OCI-LY1 (cell line): ENCODE measurements around the gene TRPM1.

Source experiments
- H2AFZ ChIP-seq: fragments of 200-600 bp; sonication (generic), shearing (Covaris generic); 2 replicates; pipeline ENCODE4 v1.6.0; 2014; ENCODE audit warnings: antibody characterized with exemption, mild to moderate bottlenecking, low read length
- H3F3A ChIP-seq: fragments of 200-600 bp; sonication (generic), shearing (Covaris generic); 2 replicates; pipeline ENCODE4 v1.6.0; 2014; ENCODE audit warnings: mild to moderate bottlenecking, antibody characterized with exemption, low read length, moderate library complexity; ENCODE audit not compliant: insufficient read depth
- H3K27ac ChIP-seq: fragments of 200-600 bp; sonication (generic); 2 replicates; pipeline ENCODE4 v1.5.1; 2014; ENCODE audit warnings: low read length, mixed run types, mild to moderate bottlenecking, low read depth; ENCODE audit not compliant: poor library complexity, severe bottlenecking
- H3K27me3 ChIP-seq: fragments of 200-600 bp; sonication (generic); 2 replicates; pipeline ENCODE4 v1.6.0; 2014; ENCODE audit warnings: antibody characterized with exemption, mild to moderate bottlenecking, low read length, moderate library complexity; ENCODE audit not compliant: insufficient read depth
- H3K36me3 ChIP-seq: fragments of 200-600 bp; sonication (generic); 2 replicates; pipeline ENCODE4 v1.6.1; 2014; ENCODE audit warnings: mild to moderate bottlenecking, antibody characterized with exemption, low read length, moderate library complexity, mixed read lengths; ENCODE audit not compliant: insufficient read depth
- H3K4me1 ChIP-seq: fragments of 200-600 bp; sonication (generic); 2 replicates; pipeline ENCODE4 v1.5.1; 2014; ENCODE audit warnings: mild to moderate bottlenecking, low read length, moderate library complexity; ENCODE audit not compliant: insufficient read depth, severe bottlenecking
- H3K4me2 ChIP-seq: fragments of 200-600 bp; sonication (generic), shearing (Covaris generic); 2 replicates; pipeline ENCODE4 v1.6.1; 2014; ENCODE audit warnings: low read length
- H3K4me3 ChIP-seq: fragments of 200-600 bp; sonication (generic); 2 replicates; pipeline ENCODE4 v1.5.1; 2014; ENCODE audit warnings: low read length, low read depth, mild to moderate bottlenecking, mixed read lengths; ENCODE audit not compliant: poor library complexity, severe bottlenecking
- H3K79me2 ChIP-seq: fragments of 200-600 bp; shearing (Covaris generic); 2 replicates; pipeline ENCODE4 v1.6.1; 2016; ENCODE audit warnings: mixed run types, low read length, mixed read lengths; ENCODE audit not compliant: insufficient read depth
- H3K9ac ChIP-seq: fragments of 200-600 bp; sonication (generic), shearing (Covaris generic); 2 replicates; pipeline ENCODE4 v1.6.1; 2014; ENCODE audit warnings: mild to moderate bottlenecking, low read length, mixed read lengths
- H3K9me2 ChIP-seq: fragments of 200-600 bp; sonication (generic), shearing (Covaris generic); 2 replicates; pipeline ENCODE4 v1.6.1; 2014; ENCODE audit warnings: low read depth, mild to moderate bottlenecking, low read length, mixed read lengths
- H3K9me3 ChIP-seq: fragments of 200-600 bp; shearing (Covaris generic); 2 replicates; pipeline ENCODE4 v1.6.1; 2014; ENCODE audit warnings: low read length, mixed read lengths
- H4K20me1 ChIP-seq: fragments of 200-600 bp; sonication (generic), shearing (Covaris generic); 2 replicates; pipeline ENCODE4 v1.6.0; 2016; ENCODE audit warnings: mild to moderate bottlenecking, low read length; ENCODE audit not compliant: insufficient read depth
- EZH2 ChIP-seq: fragments of 200-600 bp; sonication (generic), shearing (Covaris generic); IDR thresholded peaks from 2 replicates; pipeline ENCODE4 v1.8.0; 2017; ENCODE audit warnings: borderline replicate concordance, mixed run types, mild to moderate bottlenecking, antibody characterized with exemption, low read length, moderate library complexity, mixed read lengths
- TF ChIP-seq, protein P1 (sequence below): fragments of 200-600 bp; sonication (generic), shearing (Covaris generic); IDR thresholded peaks from 2 replicates; pipeline ENCODE4 v1.5.1; 2017; ENCODE audit warnings: mild to moderate bottlenecking, antibody characterized with exemption, low read length, moderate library complexity, mixed read lengths

TRPM1 gene

DNA sequence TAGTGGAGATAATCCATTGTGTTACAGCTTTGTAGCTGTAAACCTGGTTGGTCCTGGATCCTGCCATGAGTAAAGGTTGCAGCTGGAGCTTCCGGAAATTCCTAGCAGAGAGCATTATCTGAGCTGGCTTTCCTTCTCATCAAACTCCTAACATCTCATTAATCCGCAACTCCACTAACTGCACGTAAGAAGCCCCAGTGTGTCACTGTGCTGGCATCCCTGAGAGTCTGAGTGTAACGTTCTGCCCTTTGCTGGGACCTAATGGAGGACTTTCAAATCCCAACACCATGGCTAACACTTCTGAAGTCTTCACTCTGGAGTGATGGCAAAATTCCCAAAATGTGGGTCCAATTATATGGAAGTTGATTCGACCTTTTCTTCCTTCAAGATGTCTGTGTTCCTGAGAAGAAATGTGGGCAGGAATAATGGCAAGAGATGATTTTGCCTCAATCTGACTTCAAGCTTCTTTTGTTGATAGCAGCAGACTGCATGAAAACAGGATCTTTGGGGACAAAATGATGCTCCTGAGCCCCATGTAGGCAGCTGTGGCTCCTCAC, 9.6 kb upstream of the TRPM1 start:
- Histone ChIP-seq H3K79me2 (no peaks in the 10 kb centered on the region), H3K36me3 (no peaks in the 10 kb centered on the region), H4K20me1 (no peaks in the 10 kb centered on the region), H3K9ac (no peak overlapping the region), H3F3A (no peaks in the 10 kb centered on the region), H3K4me1 (no peaks in the 10 kb centered on the region), H3K27ac (no peak overlapping the region), H3K9me3 (0 out of 2 replicates have a peak, but pooled peaks cover 4% of the 10 kb centered on the region), H3K4me2 (no peak overlapping the region), H3K9me2 (no peaks in the 10 kb centered on the region), H3K27me3 (peaks cover 3% of the 10 kb centered on the region; the same call in 1 of the 2 replicates), H3K4me3 (no peak overlapping the region), H2AFZ (no peak overlapping the region)
- TF ChIP-seq, protein P1, sequence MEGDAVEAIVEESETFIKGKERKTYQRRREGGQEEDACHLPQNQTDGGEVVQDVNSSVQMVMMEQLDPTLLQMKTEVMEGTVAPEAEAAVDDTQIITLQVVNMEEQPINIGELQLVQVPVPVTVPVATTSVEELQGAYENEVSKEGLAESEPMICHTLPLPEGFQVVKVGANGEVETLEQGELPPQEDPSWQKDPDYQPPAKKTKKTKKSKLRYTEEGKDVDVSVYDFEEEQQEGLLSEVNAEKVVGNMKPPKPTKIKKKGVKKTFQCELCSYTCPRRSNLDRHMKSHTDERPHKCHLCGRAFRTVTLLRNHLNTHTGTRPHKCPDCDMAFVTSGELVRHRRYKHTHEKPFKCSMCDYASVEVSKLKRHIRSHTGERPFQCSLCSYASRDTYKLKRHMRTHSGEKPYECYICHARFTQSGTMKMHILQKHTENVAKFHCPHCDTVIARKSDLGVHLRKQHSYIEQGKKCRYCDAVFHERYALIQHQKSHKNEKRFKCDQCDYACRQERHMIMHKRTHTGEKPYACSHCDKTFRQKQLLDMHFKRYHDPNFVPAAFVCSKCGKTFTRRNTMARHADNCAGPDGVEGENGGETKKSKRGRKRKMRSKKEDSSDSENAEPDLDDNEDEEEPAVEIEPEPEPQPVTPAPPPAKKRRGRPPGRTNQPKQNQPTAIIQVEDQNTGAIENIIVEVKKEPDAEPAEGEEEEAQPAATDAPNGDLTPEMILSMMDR, result no peak
- no peak for TF ChIP-seq EZH2

DNA sequence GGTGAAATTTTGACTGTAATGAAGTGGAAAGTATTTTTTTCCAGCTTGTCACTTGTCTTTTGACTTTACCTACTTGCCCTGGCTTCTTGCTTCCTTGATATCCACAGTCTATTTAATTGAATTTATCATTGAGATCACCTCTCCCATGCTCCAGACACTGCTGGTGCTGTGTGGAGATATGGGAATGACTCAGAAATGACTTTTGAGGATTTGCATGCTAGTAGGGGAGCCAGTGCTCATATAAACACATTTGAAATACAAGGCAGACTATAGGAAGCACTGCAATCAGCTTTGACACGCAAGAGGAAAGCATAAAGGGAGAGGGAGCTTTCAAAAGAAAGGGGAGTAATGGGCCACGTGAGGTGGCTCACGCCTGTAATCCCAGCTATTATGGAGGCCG, 7.3 kb upstream of the TRPM1 start:
- no peaks in the 10 kb centered on the region for H3K9me2 ChIP-seq
- H3K4me1 ChIP-seq, result no peaks in the 10 kb centered on the region
- no peak overlapping the region for H2AFZ ChIP-seq
- H3K4me3 ChIP-seq, result no peak overlapping the region
- TF ChIP-seq, protein P1, result no peak
- no peak for TF ChIP-seq EZH2
- H4K20me1 ChIP-seq, result no peaks in the 10 kb centered on the region
- H3K27me3 ChIP-seq, result no peaks in the 10 kb centered on the region; the same call in 1 of the 2 replicates
- H3F3A ChIP-seq, result no peaks in the 10 kb centered on the region
- no peak overlapping the region for H3K4me2 ChIP-seq
- H3K79me2 ChIP-seq, result no peaks in the 10 kb centered on the region
- no peaks in the 10 kb centered on the region for H3K36me3 ChIP-seq
- no peaks in the 10 kb centered on the region for H3K9me3 ChIP-seq
- H3K27ac ChIP-seq, result no peak overlapping the region
- no peak overlapping the region for H3K9ac ChIP-seq

DNA sequence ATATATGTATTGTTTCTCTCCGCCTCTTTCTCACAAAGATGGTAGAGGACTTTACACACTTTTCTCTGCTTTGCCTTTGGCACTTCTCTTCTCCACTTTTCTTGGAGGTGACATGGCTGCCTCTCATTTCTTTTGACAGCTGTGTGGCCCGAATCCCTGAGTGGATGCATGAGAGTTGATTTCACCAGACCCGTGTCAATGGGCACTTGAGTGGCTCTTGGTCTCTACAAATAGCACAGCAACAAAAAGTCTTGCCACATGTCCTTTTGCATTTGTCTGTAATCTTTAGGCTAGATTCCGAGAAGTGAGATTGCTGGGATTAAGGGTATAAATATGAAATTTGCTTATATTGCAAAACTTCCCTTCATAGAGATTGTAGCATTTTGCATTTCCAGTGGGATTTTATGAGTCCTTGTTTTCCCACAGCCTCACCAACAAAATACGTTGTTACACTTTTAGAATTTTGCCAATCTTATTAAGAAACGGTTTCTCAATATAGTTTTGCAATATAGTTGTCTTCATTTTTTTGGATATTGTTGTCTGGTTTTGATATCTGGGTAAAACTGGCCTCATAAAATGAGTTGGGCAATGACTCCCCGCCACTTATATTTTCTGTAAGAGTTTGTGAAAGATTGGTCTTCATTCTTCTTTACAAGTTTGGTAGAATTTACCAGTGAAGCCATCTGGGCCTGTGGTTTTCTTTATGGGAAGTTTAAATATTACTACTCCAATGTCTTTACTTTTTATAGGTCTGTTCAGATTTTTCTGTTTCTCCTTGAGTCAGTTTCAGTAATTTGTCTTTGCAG, 5.2 kb upstream of the TRPM1 start:
- no peaks in the 10 kb centered on the region for H4K20me1 ChIP-seq
- TF ChIP-seq EZH2, result no peak
- TF ChIP-seq, protein P1, result no peak
- H3K4me3 ChIP-seq, result no peak overlapping the region
- H3K27ac ChIP-seq, result no peak overlapping the region
- no peaks in the 10 kb centered on the region for H3K4me1 ChIP-seq
- H3K36me3 ChIP-seq, result no peaks in the 10 kb centered on the region
- no peak overlapping the region for H3K9ac ChIP-seq
- no peaks in the 10 kb centered on the region for H3K9me3 ChIP-seq
- no peak overlapping the region for H3K4me2 ChIP-seq
- H2AFZ ChIP-seq, result no peak overlapping the region
- no peaks in the 10 kb centered on the region for H3K27me3 ChIP-seq
- no peaks in the 10 kb centered on the region for H3K79me2 ChIP-seq
- no peaks in the 10 kb centered on the region for H3K9me2 ChIP-seq
- no peaks in the 10 kb centered on the region for H3F3A ChIP-seq
